H1 (cell line): ENCODE data around the gene FAR1. TPM values are rescaled to one million over a fixed set of nuclear protein-coding genes. Genes with fewer than 3 reads are reported as not detected.

Experiments used
- CTCF ChIA-PET: fragments of 300-600 bp; sonication (Branson Sonifier 250); formaldehyde crosslinking; loops from one replicate; lab custom pipeline; 2021; ENCODE audit not compliant: partially characterized antibody; lab: Charles Lee
- POLR2A ChIA-PET: fragments of 300-600 bp; sonication (Branson Sonifier 250); formaldehyde crosslinking; loops from one replicate; lab custom pipeline; 2021; ENCODE audit warnings: inconsistent platforms; ENCODE audit not compliant: partially characterized antibody; lab: Charles Lee
- DNase-seq, 2 experiments: peaks; one replicate each; pipeline versions ENCODE4 v3.0.0 to v3.0.0-alpha.2; 2010 to 2022; ENCODE audit warnings: low spot score in 2 of 2, low read depth in 1 of 2, mixed read lengths in 1 of 2
- FAIRE-seq: peaks from 2 replicates; lab custom pipeline; 2011; peaks lifted over from hg19 to GRCh38; lab: Jason Lieb, UNC
- H2AFZ ChIP-seq: 2 replicates; pipeline ENCODE4 v1.8.1; 2012; ENCODE audit warnings: low read length, inconsistent platforms
- H2AK5ac ChIP-seq: 2 replicates; pipeline ENCODE4 v1.6.1; 2013; ENCODE audit warnings: low read depth, low read length
- H2BK120ac ChIP-seq: replicated peaks from 2 replicates; pipeline ENCODE3; 2013; ENCODE audit warnings: low read depth, low read length, inconsistent platforms
- H2BK12ac ChIP-seq: 2 replicates; pipeline ENCODE4 v1.6.1; 2013; ENCODE audit warnings: low read depth, low read length
- H2BK15ac ChIP-seq: 2 replicates; pipeline ENCODE4 v1.6.1; 2013; ENCODE audit warnings: low read length
- H2BK20ac ChIP-seq: 2 replicates; pipeline ENCODE4 v1.6.1; 2013; ENCODE audit warnings: low read length
- H2BK5ac ChIP-seq: 2 replicates; pipeline ENCODE4 v1.6.1; 2013; ENCODE audit warnings: low read depth, low read length
- H3K14ac ChIP-seq: 2 replicates; pipeline ENCODE4 v1.6.1; 2013; ENCODE audit warnings: inconsistent platforms; ENCODE audit not compliant: insufficient read length
- H3K18ac ChIP-seq: 2 replicates; pipeline ENCODE4 v1.6.1; 2013; ENCODE audit warnings: low read length; ENCODE audit errors: extremely low read depth
- H3K23ac ChIP-seq: 2 replicates; pipeline ENCODE4 v1.6.1; 2013; ENCODE audit warnings: inconsistent platforms; ENCODE audit not compliant: insufficient read length
- H3K23me2 ChIP-seq: 2 replicates; pipeline ENCODE4 v1.6.1; 2013; ENCODE audit warnings: low read depth, low read length
- H3K27ac ChIP-seq: 2 replicates; pipeline ENCODE4 v1.6.1; 2011; ENCODE audit warnings: low read depth, low read length, inconsistent platforms
- H3K27me3 ChIP-seq, 4 experiments: replicated peaks in 1 of 4; 1 replicate in 1 of 4; 2 replicates in 3 of 4; pipeline versions ENCODE4 v1.6.1 to v1.8.1; 2011 to 2013; ENCODE audit warnings: low read length in 3 of 4, mild to moderate bottlenecking in 3 of 4, inconsistent platforms in 2 of 4, mixed read lengths in 2 of 4, moderate library complexity in 1 of 4; ENCODE audit not compliant: control insufficient read depth in 3 of 4, insufficient read depth in 3 of 4; ENCODE audit errors: extremely low read depth in 1 of 4
- H3K36me3 ChIP-seq, 4 experiments: 2 replicates each; pipeline versions ENCODE4 v1.6.1 to v1.8.1; 2011 to 2013; ENCODE audit warnings: mild to moderate bottlenecking in 4 of 4, low read length in 3 of 4, moderate library complexity in 2 of 4, control low read depth in 1 of 4, inconsistent platforms in 1 of 4; ENCODE audit not compliant: insufficient read depth in 4 of 4, control insufficient read depth in 2 of 4
- H3K4ac ChIP-seq: replicated peaks from 2 replicates; pipeline ENCODE3; 2013; ENCODE audit warnings: low read length, low read depth, mixed read lengths, inconsistent platforms; ENCODE audit not compliant: insufficient read length
- H3K4me1 ChIP-seq, 4 experiments: replicated peaks in 1 of 4; 1 replicate in 1 of 4; 2 replicates in 3 of 4; pipeline versions ENCODE4 v1.6.1 to v1.8.1; 2011 to 2013; ENCODE audit warnings: low read length in 3 of 4, inconsistent platforms in 2 of 4, mixed read lengths in 1 of 4; ENCODE audit not compliant: insufficient read depth in 4 of 4, control insufficient read depth in 3 of 4
- H3K4me2 ChIP-seq, 2 experiments: 2 replicates each; pipeline versions ENCODE4 v1.6.1 to v1.8.1; 2011 to 2013; ENCODE audit warnings: low read depth in 2 of 2, low read length in 2 of 2, control low read depth in 1 of 2, inconsistent platforms in 1 of 2, mild to moderate bottlenecking in 1 of 2; ENCODE audit not compliant: insufficient read depth in 1 of 2
- H3K4me3 ChIP-seq, 4 experiments: fragments of 200-600, 300-600 bp in 1 of 4; sonication (generic), shearing (Covaris generic), sonication (Bioruptor Twin) in 1 of 4; 2 replicates each; pipeline versions ENCODE4 v1.5.1 to v1.8.1; 2011 to 2016; ENCODE audit warnings: low read length in 4 of 4, low read depth in 3 of 4, control low read depth in 2 of 4, inconsistent platforms in 2 of 4, mild to moderate bottlenecking in 2 of 4, mixed read lengths in 1 of 4, moderate library complexity in 1 of 4; ENCODE audit not compliant: insufficient read depth in 2 of 4; ENCODE audit errors: extremely low read depth in 1 of 4
- H3K56ac ChIP-seq: replicated peaks from 2 replicates; pipeline ENCODE3; 2013; ENCODE audit warnings: low read depth, mild to moderate bottlenecking, mixed read lengths, low read length, inconsistent platforms; ENCODE audit not compliant: insufficient read length
- H3K79me1 ChIP-seq: 2 replicates; pipeline ENCODE4 v1.6.1; 2013; ENCODE audit warnings: low read depth, low read length, control low read depth
- H3K79me2 ChIP-seq, 2 experiments: 2 replicates each; pipeline versions ENCODE4 v1.6.1 to v1.8.1; 2012 to 2013; ENCODE audit warnings: low read length in 2 of 2, mild to moderate bottlenecking in 2 of 2, inconsistent platforms in 1 of 2; ENCODE audit not compliant: insufficient read depth in 2 of 2, control insufficient read depth in 1 of 2
- H3K9ac ChIP-seq, 4 experiments: replicated peaks in 1 of 4; 1 replicate in 1 of 4; 2 replicates in 3 of 4; pipeline versions ENCODE4 v1.6.1 to v1.8.1; 2011 to 2013; ENCODE audit warnings: low read depth in 3 of 4, low read length in 3 of 4, control low read depth in 2 of 4, mild to moderate bottlenecking in 2 of 4, moderate library complexity in 2 of 4, inconsistent platforms in 1 of 4; ENCODE audit errors: extremely low read depth in 1 of 4
- H3K9me3 ChIP-seq, 2 experiments: 2 replicates each; pipeline versions ENCODE4 v1.6.1 to v1.8.1; 2012 to 2013; ENCODE audit warnings: mild to moderate bottlenecking in 2 of 2, moderate library complexity in 2 of 2, control low read depth in 1 of 2, inconsistent platforms in 1 of 2, low read depth in 1 of 2, low read length in 1 of 2, mixed read lengths in 1 of 2; ENCODE audit not compliant: insufficient read depth in 2 of 2
- H4K20me1 ChIP-seq, 2 experiments: replicated peaks in 1 of 2; 2 replicates each; pipeline versions ENCODE3 to v1.8.1; 2011 to 2013; ENCODE audit warnings: inconsistent platforms in 2 of 2, low read length in 2 of 2, mild to moderate bottlenecking in 1 of 2; ENCODE audit not compliant: insufficient read depth in 2 of 2, control insufficient read depth in 1 of 2
- H4K5ac ChIP-seq: 2 replicates; pipeline ENCODE4 v1.6.1; 2013; ENCODE audit warnings: low read length, low read depth, mixed read lengths, inconsistent platforms; ENCODE audit not compliant: insufficient read length
- H4K8ac ChIP-seq: 2 replicates; pipeline ENCODE4 v1.8.0; 2013; ENCODE audit warnings: mild to moderate bottlenecking, moderate library complexity, low read length, inconsistent platforms; ENCODE audit not compliant: insufficient read depth; ENCODE audit errors: extremely low read depth
- H4K91ac ChIP-seq: replicated peaks from 2 replicates; pipeline ENCODE3; 2013; ENCODE audit warnings: low read length, mixed read lengths, inconsistent platforms; ENCODE audit not compliant: insufficient read length
- E2F6 ChIP-seq: IDR thresholded peaks from 2 replicates; pipeline ENCODE4 v1.6.1; 2012; ENCODE audit warnings: inconsistent platforms
- FOSL1 ChIP-seq: IDR thresholded peaks from 2 replicates; pipeline ENCODE4 v1.6.1; 2011; ENCODE audit warnings: mild to moderate bottlenecking, low read depth, low read length, moderate library complexity; ENCODE audit not compliant: insufficient read depth
- HDAC2 ChIP-seq, 2 experiments: fragments of 300-600 bp in 1 of 2; sonication (generic) in 1 of 2; IDR thresholded peaks; 2 replicates each; pipeline ENCODE4 v1.6.1; 2011 to 2012; ENCODE audit warnings: low read depth in 2 of 2, low read length in 2 of 2, mild to moderate bottlenecking in 2 of 2, moderate library complexity in 2 of 2, borderline replicate concordance in 1 of 2, inconsistent platforms in 1 of 2
- POLR2A ChIP-seq, 2 experiments: IDR thresholded peaks; 1 replicate in 1 of 2; 2 replicates in 1 of 2; pipeline ENCODE4 v1.6.1; 2011; ENCODE audit warnings: low read depth in 2 of 2, low read length in 2 of 2, mild to moderate bottlenecking in 2 of 2; ENCODE audit errors: control extremely low read depth in 1 of 2
- RFX5 ChIP-seq: IDR thresholded peaks from 2 replicates; pipeline ENCODE4 v1.6.1; 2011; ENCODE audit warnings: low read depth, low read length, improper control_type of control experiment, borderline replicate concordance
- WGBS, 2 experiments: shearing (Covaris generic) in 1 of 2; methylation state at CpG; one replicate each; pipeline versions ENCODE4 v1.1.6 to v1.1.7; 2013 to 2015; ENCODE audit warnings: low lambda C conversion rate in 2 of 2, mixed read lengths in 2 of 2, inconsistent platforms in 1 of 2, low coverage in 1 of 2, missing lambda C conversion rate in 1 of 2; ENCODE audit not compliant: insufficient replicate concordance in 2 of 2, insufficient coverage in 1 of 2, insufficient read length in 1 of 2; ENCODE audit errors: extremely low coverage in 1 of 2, missing lambda C conversion rate in 1 of 2; 5-methylcytosine and 5-hydroxymethylcytosine counted together
- polyA plus RNA-seq, 7 experiments: library from polyadenylated mRNA; depleted of rRNA in 3 of 7; stranded (reverse) in 5 of 7; unstranded in 2 of 7; fragments of >200 nt in 5 of 7; fragments of 200-250 nt in 2 of 7; gene quantifications; 1 replicate in 5 of 7; 2 replicates in 1 of 7; 4 replicates in 1 of 7; pipeline versions ENCODE4 v1.2.1 to v1.2.3, GENCODE V29; 2011 to 2013; ENCODE audit warnings: missing spikeins in 2 of 7, mixed read lengths in 2 of 7
- total RNA-seq: library from RNA; stranded (reverse); fragmentation: NEBNext Ultra II Directional; extraction: Animal tissue kit (Norgen Biotek cat#: 25700); gene quantifications from 2 replicates; pipeline ENCODE4 v1.2.1, GENCODE V29; 2021

FAR1 gene
- total and polyA plus RNA-seq, 2 of the 8 experiments (the other 6 are each of a cell fraction or from before 2014, with no cell fraction given): 29.7 to 68.5 TPM

GRCh38 chr11:13713982-13714381 is 45.5 kb downstream of the FAR1 start:
- no peaks in the 10 kb centered on the region for H3K9me3 ChIP-seq
- TF ChIP-seq POLR2A (IDR thresholded peaks at IDR 0.05; ENCODE audit: control extremely low read depth in 1 of 2, low read depth in 2 of 2, low read length in 2 of 2) (no peak), FOSL1 (no peak), HDAC2 (IDR thresholded peaks at IDR 0.05; ENCODE audit: borderline replicate concordance in 1 of 2, low read depth in 2 of 2, low read length in 2 of 2) (no peak), RFX5 (no peak), E2F6 (no peak)

More at GRCh38 chr11:13713982-13714381, 45.5 kb downstream of the FAR1 start:
- Histone ChIP-seq H2BK15ac (no peak overlapping the region), H4K20me1 (no peaks in the 10 kb centered on the region), H2AFZ (no peak overlapping the region), H4K8ac (no peak overlapping the region), H2BK20ac (no peak overlapping the region), H3K18ac (no peak overlapping the region), H3K4me1 (no peaks in the 10 kb centered on the region), H3K9ac (no peak overlapping the region), H4K91ac (no peak overlapping the region), H3K4ac (no peak overlapping the region), H3K56ac (no peak overlapping the region), H3K4me2 (no peak overlapping the region), H3K27ac (no peak overlapping the region), H2BK120ac (no peak overlapping the region), H3K4me3 (no peak overlapping the region), H3K23me2 (no peaks in the 10 kb centered on the region), H2AK5ac (no peak overlapping the region), H2BK12ac (no peak overlapping the region), H3K27me3 (no peaks in the 10 kb centered on the region), H2BK5ac (no peak overlapping the region), H3K36me3 (peaks cover 0 to 64% (median 17%) of the 10 kb centered on the region in 4 experiments; a peak in 6 of 8 replicates), H3K79me2 (no peaks in the 10 kb centered on the region), H3K14ac (no peak overlapping the region), H4K5ac (no peak overlapping the region), H3K79me1 (no peaks in the 10 kb centered on the region; the same call in 1 of the 2 replicates), H3K23ac (no peak overlapping the region)
- FAIRE-seq (no peak), DNase-seq (no peak)
- ChIA-PET POLR2A (no interaction called here), CTCF (no interaction called here)
- WGBS, 2 experiments: 86% methylated on average over 2 of the region's 2 CpGs; no CpG with 5 or more reads in 1 of the 2 experiments
